Mesodermal cell (in vitro differentiated cells): ENCODE data around the gene SPRY1. TPM values are rescaled to one million over a fixed set of nuclear protein-coding genes. Genes with fewer than 3 reads are reported as not detected.

Experiments
- H3K27ac ChIP-seq: 2 replicates; pipeline ENCODE4 v1.7.0; 2013; ENCODE audit warnings: mild to moderate bottlenecking, low read depth, low read length, moderate library complexity; ENCODE audit not compliant: severe bottlenecking
- H3K36me3 ChIP-seq: 2 replicates; pipeline ENCODE4 v1.7.1; 2013; ENCODE audit warnings: mild to moderate bottlenecking, low read length, moderate library complexity; ENCODE audit not compliant: control insufficient read depth, insufficient read depth
- H3K4me1 ChIP-seq: one replicate; pipeline ENCODE4 v1.7.1; 2013; ENCODE audit warnings: mild to moderate bottlenecking, low read length; ENCODE audit not compliant: insufficient read depth, control insufficient read depth, poor library complexity, severe bottlenecking
- H3K4me3 ChIP-seq: 2 replicates; pipeline ENCODE4 v1.7.0; 2013; ENCODE audit warnings: low read length, control low read depth, mild to moderate bottlenecking; ENCODE audit not compliant: insufficient read depth, poor library complexity, severe bottlenecking; ENCODE audit errors: extremely low read depth
- H3K9me3 ChIP-seq: 2 replicates; pipeline ENCODE4 v1.7.1; 2013; ENCODE audit warnings: mild to moderate bottlenecking, low read length, moderate library complexity; ENCODE audit not compliant: control insufficient read depth
- WGBS, 2 experiments: methylation state at CpG; one replicate each; pipeline ENCODE4 v1.1.5; 2013; ENCODE audit warnings: missing lambda C conversion rate in 2 of 2; ENCODE audit not compliant: insufficient coverage in 2 of 2; 5-methylcytosine and 5-hydroxymethylcytosine counted together
- polyA plus RNA-seq, 2 experiments: library from polyadenylated mRNA; stranded (reverse); fragments of 50-300 nt; gene quantifications; one replicate each; pipeline ENCODE4 v1.2.3, GENCODE V29; 2013

SPRY1 gene
- 112 TPM for polyA plus RNA-seq (2013, experiment 1 of 2)
- polyA plus RNA-seq (2013, experiment 2 of 2) = 90.0 TPM

GRCh38 chr4:123396307-123397143 is at the start of gene SPRY1:
Gene SPRY1, plus strand, starts transcription at chr4:123396795. Its CDS starts 4,797 bp downstream, at chr4:123401592.
- Histone ChIP-seq H3K27ac (peak within 1 kb of the TSS; percentile 86), H3K9me3 (no peaks in the 10 kb centered on the region), H3K4me3 (peak within 1 kb of the TSS; percentile 75), H3K4me1 (no peaks in the 10 kb centered on the region), H3K36me3 (peaks cover 13% of the 10 kb centered on the region)
- WGBS, 2 experiments = 0 to 3% methylated on average over 19 of the region's 20 CpGs

GRCh38 chr4:123346951-123347350 is 49.6 kb upstream of the SPRY1 start:
- H3K27ac ChIP-seq = no peak overlapping the region
- H3K4me1 ChIP-seq = peaks cover 13% of the 10 kb centered on the region
- no peak overlapping the region for H3K4me3 ChIP-seq
- H3K36me3 ChIP-seq = no peaks in the 10 kb centered on the region
- 94 to 96% methylated on average over 4 to 5 of the region's 5 CpGs for WGBS, 2 experiments
- no peaks in the 10 kb centered on the region for H3K9me3 ChIP-seq

GRCh38 chr4:123348946-123349345 is 47.6 kb upstream of the SPRY1 start:
- Histone ChIP-seq H3K4me3 (no peak overlapping the region), H3K36me3 (no peaks in the 10 kb centered on the region), H3K27ac (no peak overlapping the region), H3K9me3 (no peaks in the 10 kb centered on the region), H3K4me1 (peaks cover 13% of the 10 kb centered on the region)
- 94 to 100% methylated on average over 1 to 2 of the region's 4 CpGs for WGBS, 2 experiments

GRCh38 chr4:123349421-123350190 is 47.0 kb upstream of the SPRY1 start:
- 67 to 75% methylated on average over 6 to 7 of the region's 7 CpGs for WGBS, 2 experiments
- Histone ChIP-seq H3K36me3 (no peaks in the 10 kb centered on the region), H3K9me3 (no peaks in the 10 kb centered on the region), H3K4me3 (no peak overlapping the region), H3K4me1 (peaks cover 13% of the 10 kb centered on the region), H3K27ac (no peak overlapping the region)

GRCh38 chr4:123350191-123350544 is 46.4 kb upstream of the SPRY1 start:
- 60 to 64% methylated on average over 3 to 5 of the region's 5 CpGs for WGBS, 2 experiments
- Histone ChIP-seq H3K4me3 (no peak overlapping the region), H3K4me1 (peaks cover 13% of the 10 kb centered on the region), H3K27ac (no peak overlapping the region), H3K9me3 (no peaks in the 10 kb centered on the region), H3K36me3 (no peaks in the 10 kb centered on the region)

GRCh38 chr4:123350726-123351125 is 45.9 kb upstream of the SPRY1 start:
- no peaks in the 10 kb centered on the region for H3K36me3 ChIP-seq
- 90 to 100% methylated on average over 5 of the region's 6 CpGs for WGBS, 2 experiments
- H3K9me3 ChIP-seq = no peaks in the 10 kb centered on the region
- no peak overlapping the region for H3K4me3 ChIP-seq
- peaks cover 13% of the 10 kb centered on the region for H3K4me1 ChIP-seq
- H3K27ac ChIP-seq = no peak overlapping the region

GRCh38 chr4:123351713-123352112 is 44.9 kb upstream of the SPRY1 start:
- H3K4me3 ChIP-seq = no peak overlapping the region
- H3K4me1 ChIP-seq = peaks cover 13% of the 10 kb centered on the region
- H3K36me3 ChIP-seq = no peaks in the 10 kb centered on the region
- WGBS, 2 experiments = 92 to 93% methylated on average over 14 to 18 of the region's 19 CpGs
- H3K27ac ChIP-seq = no peak overlapping the region
- no peaks in the 10 kb centered on the region for H3K9me3 ChIP-seq

GRCh38 chr4:123352240-123352945 is 44.2 kb upstream of the SPRY1 start:
- no peaks in the 10 kb centered on the region for H3K36me3 ChIP-seq
- peaks cover 13% of the 10 kb centered on the region for H3K4me1 ChIP-seq
- WGBS, 2 experiments = 100% methylated on average over 1 of the region's 6 CpGs
- H3K9me3 ChIP-seq = no peaks in the 10 kb centered on the region
- H3K27ac ChIP-seq = no peak overlapping the region
- H3K4me3 ChIP-seq = no peak overlapping the region

GRCh38 chr4:123352966-123353365 is 43.6 kb upstream of the SPRY1 start:
- Histone ChIP-seq H3K27ac (no peak overlapping the region), H3K9me3 (no peaks in the 10 kb centered on the region), H3K36me3 (no peaks in the 10 kb centered on the region), H3K4me3 (no peak overlapping the region), H3K4me1 (peaks cover 13% of the 10 kb centered on the region)
- no CpG with 5 or more reads among the region's 1 CpG for WGBS, 2 experiments

- Histone ChIP-seq H3K36me3 (no peaks in the 10 kb centered on the region), H3K4me3 (no peak overlapping the region)
- 100% methylated on average over 1 of the region's 6 CpGs for WGBS, 2 experiments
Observed at GRCh38 chr4:123353656-123354055, 42.9 kb upstream of the SPRY1 start.

More at GRCh38 chr4:123353656-123354055, 42.9 kb upstream of the SPRY1 start:
- peaks cover 12% of the 10 kb centered on the region for H3K4me1 ChIP-seq
- H3K9me3 ChIP-seq = no peaks in the 10 kb centered on the region
- no peak overlapping the region for H3K27ac ChIP-seq
